Measurements from ENCODE around the gene UGT2B11.
"Not testable (repeated sequence)": the region's sequence is repeated elsewhere in the genome, so short reads cannot be mapped to it uniquely, and the experiment has no call there.

UGT2B11 gene

GRCh38 chr4:69178751-69179205 is 35.8 kb downstream of the UGT2B11 start:
- H3K27me3 ChIP-seq (ENCODE audit: insufficient read depth, insufficient read length); DNase-seq (ENCODE audit: low read depth, low spot score); H3K9me3 ChIP-seq (ENCODE audit: insufficient read depth, low read length): not testable (repeated sequence)

GRCh38 chr4:69170233-69171134 is 44.1 kb downstream of the UGT2B11 start:
- not testable (repeated sequence) for H3K9ac ChIP-seq (ENCODE audit: insufficient read length, low read depth); H3K27me3 ChIP-seq (ENCODE audit: insufficient read depth, insufficient read length); DNase-seq (ENCODE audit: low read depth, low spot score); H3K4me3 ChIP-seq (ENCODE audit: insufficient read length, low read depth); H3K9me3 ChIP-seq (ENCODE audit: insufficient read depth, low read length); H3K4me1 ChIP-seq (ENCODE audit: insufficient read depth, insufficient read length); H3K36me3 ChIP-seq (ENCODE audit: insufficient read depth, insufficient read length, low read length)

More at GRCh38 chr4:69178751-69179205, 35.8 kb downstream of the UGT2B11 start:
- not testable (repeated sequence) for H3K4me1 ChIP-seq (ENCODE audit: insufficient read depth, insufficient read length); H3K9ac ChIP-seq (ENCODE audit: insufficient read length, low read depth); H3K36me3 ChIP-seq (ENCODE audit: insufficient read depth, insufficient read length, low read length); H3K4me3 ChIP-seq (ENCODE audit: insufficient read length, low read depth)

- H3K9ac ChIP-seq (ENCODE audit: insufficient read length, low read depth); H3K4me3 ChIP-seq (ENCODE audit: insufficient read length, low read depth); H3K9me3 ChIP-seq (ENCODE audit: insufficient read depth, low read length); H3K27me3 ChIP-seq (ENCODE audit: insufficient read depth, insufficient read length); H3K36me3 ChIP-seq (ENCODE audit: insufficient read depth, insufficient read length, low read length); H3K4me1 ChIP-seq (ENCODE audit: insufficient read depth, insufficient read length); DNase-seq (ENCODE audit: low read depth, low spot score): not testable (repeated sequence)
Measured at GRCh38 chr4:69169171-69169570, 45.4 kb downstream of the UGT2B11 start.

GRCh38 chr4:69167300-69167699 is 47.2 kb downstream of the UGT2B11 start:
- Histone ChIP-seq H3K4me1 (ENCODE audit: insufficient read depth, insufficient read length) (no peaks in the 10 kb centered on the region), H3K27me3 (ENCODE audit: insufficient read depth, insufficient read length) (no peaks in the 10 kb centered on the region), H3K4me3 (ENCODE audit: insufficient read length, low read depth) (no peak overlapping the region), H3K9ac (ENCODE audit: insufficient read length, low read depth) (no peak overlapping the region), H3K36me3 (ENCODE audit: insufficient read depth, insufficient read length, low read length) (no peaks in the 10 kb centered on the region), H3K9me3 (ENCODE audit: insufficient read depth, low read length) (no peaks in the 10 kb centered on the region)
- TF ChIP-seq YY1 (IDR thresholded peaks at IDR 0.05; ENCODE audit: insufficient read depth, insufficient read length) (no peak), SUZ12 (IDR thresholded peaks at IDR 0.05; ENCODE audit: extremely low read depth, insufficient read depth, insufficient read length) (no peak), ZNF274 (IDR thresholded peaks at IDR 0.05; ENCODE audit: low read depth, low read length) (no peak)
- DNase-seq (ENCODE audit: low read depth, low spot score): no peak

- not testable (repeated sequence) for DNase-seq (ENCODE audit: low read depth, low spot score); H3K4me3 ChIP-seq (ENCODE audit: insufficient read length, low read depth); H3K9me3 ChIP-seq (ENCODE audit: insufficient read depth, low read length); H3K36me3 ChIP-seq (ENCODE audit: insufficient read depth, insufficient read length, low read length); H3K9ac ChIP-seq (ENCODE audit: insufficient read length, low read depth); H3K27me3 ChIP-seq (ENCODE audit: insufficient read depth, insufficient read length); H3K4me1 ChIP-seq (ENCODE audit: insufficient read depth, insufficient read length)
Measured at GRCh38 chr4:69166376-69166775, 48.2 kb downstream of the UGT2B11 start.

- H3K4me3 ChIP-seq (ENCODE audit: insufficient read length, low read depth); H3K4me1 ChIP-seq (ENCODE audit: insufficient read depth, insufficient read length); H3K27me3 ChIP-seq (ENCODE audit: insufficient read depth, insufficient read length); H3K9me3 ChIP-seq (ENCODE audit: insufficient read depth, low read length); H3K9ac ChIP-seq (ENCODE audit: insufficient read length, low read depth); H3K36me3 ChIP-seq (ENCODE audit: insufficient read depth, insufficient read length, low read length); DNase-seq (ENCODE audit: low read depth, low spot score): not testable (repeated sequence)
Measured at GRCh38 chr4:69165707-69166106, 48.8 kb downstream of the UGT2B11 start.

- TF ChIP-seq YY1 (IDR thresholded peaks at IDR 0.05; ENCODE audit: insufficient read depth, insufficient read length): no peak
- no peak for TF ChIP-seq ZNF274 (IDR thresholded peaks at IDR 0.05; ENCODE audit: low read depth, low read length)
- TF ChIP-seq SUZ12 (IDR thresholded peaks at IDR 0.05; ENCODE audit: extremely low read depth, insufficient read depth, insufficient read length): no peak
- Histone ChIP-seq H3K4me3 (ENCODE audit: insufficient read length, low read depth) (no peak overlapping the region), H3K9me3 (ENCODE audit: insufficient read depth, low read length) (no peaks in the 10 kb centered on the region), H3K27me3 (ENCODE audit: insufficient read depth, insufficient read length) (no peaks in the 10 kb centered on the region), H3K36me3 (ENCODE audit: insufficient read depth, insufficient read length, low read length) (no peaks in the 10 kb centered on the region), H3K9ac (ENCODE audit: insufficient read length, low read depth) (no peak overlapping the region), H3K4me1 (ENCODE audit: insufficient read depth, insufficient read length) (no peaks in the 10 kb centered on the region)
- no peak for DNase-seq (ENCODE audit: low read depth, low spot score)
Measured at GRCh38 chr4:69156913-69157312, 57.6 kb downstream of the UGT2B11 start.

GRCh38 chr4:69154021-69154420 is 60.5 kb downstream of the UGT2B11 start:
- Histone ChIP-seq H3K9ac (ENCODE audit: insufficient read length, low read depth) (no peak overlapping the region), H3K9me3 (ENCODE audit: insufficient read depth, low read length) (no peaks in the 10 kb centered on the region), H3K27me3 (ENCODE audit: insufficient read depth, insufficient read length) (no peaks in the 10 kb centered on the region), H3K36me3 (ENCODE audit: insufficient read depth, insufficient read length, low read length) (no peaks in the 10 kb centered on the region), H3K4me1 (ENCODE audit: insufficient read depth, insufficient read length) (no peaks in the 10 kb centered on the region), H3K4me3 (ENCODE audit: insufficient read length, low read depth) (no peak overlapping the region)
- DNase-seq (ENCODE audit: low read depth, low spot score): no peak
- TF ChIP-seq SUZ12 (IDR thresholded peaks at IDR 0.05; ENCODE audit: extremely low read depth, insufficient read depth, insufficient read length) (no peak), ZNF274 (IDR thresholded peaks at IDR 0.05; ENCODE audit: low read depth, low read length) (no peak)

All from NT2/D1 (cell line).